ENCODE data around the gene SLC16A5. TPM values are rescaled to one million over a fixed set of nuclear protein-coding genes. Genes with fewer than 3 reads are reported as not detected.

SLC16A5 gene
- polyA plus RNA-seq, 1 donor (not counting 4 experiments of a cell fraction or from before 2014, with no cell fraction given), result 3.5 TPM

- Histone ChIP-seq H3K9ac (ENCODE audit: control insufficient read depth, extremely low read depth, insufficient read depth, low read length) (no peak overlapping the region), H3K4me2 (ENCODE audit: control insufficient read depth, extremely low read depth, insufficient read depth, low read depth, low read length) (no peak overlapping the region), H3K4me3 (ENCODE audit: control insufficient read depth in 2 of 3, extremely low read depth in 1 of 3, insufficient read depth in 2 of 3, low read depth in 1 of 3, low read length in 3 of 3) (no peak overlapping the region), H2AFZ (ENCODE audit: control insufficient read depth, low read length) (no peak overlapping the region), H3K9me1 (ENCODE audit: control insufficient read depth, extremely low read depth, insufficient read depth, low read length) (no peaks in the 10 kb centered on the region), H3K9me3 (ENCODE audit: control insufficient read depth, low read depth, low read length) (no peaks in the 10 kb centered on the region), H3K27me3 (ENCODE audit: control insufficient read depth, extremely low read depth, insufficient read depth, low read length) (no peaks in the 10 kb centered on the region), H3K36me3 (ENCODE audit: control insufficient read depth in 2 of 2, extremely low read depth in 1 of 2, insufficient read depth in 2 of 2, low read length in 2 of 2) (no peaks in the 10 kb centered on the region), H3K79me2 (ENCODE audit: control insufficient read depth, insufficient read depth, low read length) (no peaks in the 10 kb centered on the region), H4K20me1 (ENCODE audit: control insufficient read depth, extremely low read depth, insufficient read depth, low read length) (no peaks in the 10 kb centered on the region), H3K4me1 (ENCODE audit: control insufficient read depth, extremely low read depth, insufficient read depth, low read length) (peaks cover 10% of the 10 kb centered on the region), H3K27ac (ENCODE audit: control insufficient read depth, insufficient read depth, low read length) (no peak overlapping the region)
- no peak for DNase-seq (ENCODE audit: low read depth, low spot score)
- dilution Hi-C loops (cut with MboI; ENCODE audit: extremely low pct_ligation_motif_present, low sequenced_read_pairs), result no loop called here
- no peak for FAIRE-seq
- TF ChIP-seq, protein P1, sequence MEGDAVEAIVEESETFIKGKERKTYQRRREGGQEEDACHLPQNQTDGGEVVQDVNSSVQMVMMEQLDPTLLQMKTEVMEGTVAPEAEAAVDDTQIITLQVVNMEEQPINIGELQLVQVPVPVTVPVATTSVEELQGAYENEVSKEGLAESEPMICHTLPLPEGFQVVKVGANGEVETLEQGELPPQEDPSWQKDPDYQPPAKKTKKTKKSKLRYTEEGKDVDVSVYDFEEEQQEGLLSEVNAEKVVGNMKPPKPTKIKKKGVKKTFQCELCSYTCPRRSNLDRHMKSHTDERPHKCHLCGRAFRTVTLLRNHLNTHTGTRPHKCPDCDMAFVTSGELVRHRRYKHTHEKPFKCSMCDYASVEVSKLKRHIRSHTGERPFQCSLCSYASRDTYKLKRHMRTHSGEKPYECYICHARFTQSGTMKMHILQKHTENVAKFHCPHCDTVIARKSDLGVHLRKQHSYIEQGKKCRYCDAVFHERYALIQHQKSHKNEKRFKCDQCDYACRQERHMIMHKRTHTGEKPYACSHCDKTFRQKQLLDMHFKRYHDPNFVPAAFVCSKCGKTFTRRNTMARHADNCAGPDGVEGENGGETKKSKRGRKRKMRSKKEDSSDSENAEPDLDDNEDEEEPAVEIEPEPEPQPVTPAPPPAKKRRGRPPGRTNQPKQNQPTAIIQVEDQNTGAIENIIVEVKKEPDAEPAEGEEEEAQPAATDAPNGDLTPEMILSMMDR (optimal IDR thresholded peaks at IDR 0.05 in 1 of 3, IDR thresholded peaks at IDR 0.05 in 1 of 3, conservative IDR thresholded peaks at IDR 0.05 in 1 of 3; ENCODE audit: extremely low read depth in 1 of 3, insufficient read depth in 2 of 3, low read length in 3 of 3), result no peak
- no peak for TF ChIP-seq EZH2 (IDR thresholded peaks at IDR 0.05; ENCODE audit: low read length)
Observed at GRCh38 chr17:75073618-75074047, 14.1 kb upstream of the SLC16A5 start.

DNA sequence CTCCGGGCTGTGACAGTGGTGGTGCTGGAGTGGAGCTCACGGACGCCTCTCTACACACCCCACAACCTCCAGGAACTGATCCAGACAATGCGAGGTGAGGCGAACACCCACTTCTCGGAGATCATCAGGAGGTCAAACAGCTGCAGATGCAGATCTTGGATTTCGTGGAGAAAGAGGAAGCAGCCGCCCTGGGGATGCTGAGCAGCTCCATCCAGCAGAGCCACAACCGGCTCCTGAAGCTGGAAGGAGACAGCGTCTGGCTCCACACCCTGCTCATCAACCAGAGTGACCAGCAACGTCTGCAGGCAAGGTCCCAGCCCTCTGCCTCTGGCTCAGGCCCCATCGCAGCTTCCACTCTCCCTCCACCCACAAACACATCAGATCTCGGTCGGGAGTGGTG is 13.2 kb upstream of the SLC16A5 start:
- no peak for FAIRE-seq

More for the DNA sequence above, 13.2 kb upstream of the SLC16A5 start:
- TF ChIP-seq EZH2 (IDR thresholded peaks at IDR 0.05; ENCODE audit: low read length), result no peak
- TF ChIP-seq, protein P1 (optimal IDR thresholded peaks at IDR 0.05 in 1 of 3, IDR thresholded peaks at IDR 0.05 in 1 of 3, conservative IDR thresholded peaks at IDR 0.05 in 1 of 3; ENCODE audit: extremely low read depth in 1 of 3, insufficient read depth in 2 of 3, low read length in 3 of 3), result no peak
- Histone ChIP-seq H3K9me1 (ENCODE audit: control insufficient read depth, extremely low read depth, insufficient read depth, low read length) (no peaks in the 10 kb centered on the region), H2AFZ (ENCODE audit: control insufficient read depth, low read length) (no peak overlapping the region), H3K27me3 (ENCODE audit: control insufficient read depth, extremely low read depth, insufficient read depth, low read length) (no peaks in the 10 kb centered on the region), H3K36me3 (ENCODE audit: control insufficient read depth in 2 of 2, extremely low read depth in 1 of 2, insufficient read depth in 2 of 2, low read length in 2 of 2) (no peaks in the 10 kb centered on the region), H3K9ac (ENCODE audit: control insufficient read depth, extremely low read depth, insufficient read depth, low read length) (no peak overlapping the region), H3K27ac (ENCODE audit: control insufficient read depth, insufficient read depth, low read length) (no peak overlapping the region), H3K79me2 (ENCODE audit: control insufficient read depth, insufficient read depth, low read length) (no peaks in the 10 kb centered on the region), H3K4me2 (ENCODE audit: control insufficient read depth, extremely low read depth, insufficient read depth, low read depth, low read length) (no peak overlapping the region), H3K9me3 (ENCODE audit: control insufficient read depth, low read depth, low read length) (no peaks in the 10 kb centered on the region), H3K4me3 (ENCODE audit: control insufficient read depth in 2 of 3, extremely low read depth in 1 of 3, insufficient read depth in 2 of 3, low read depth in 1 of 3, low read length in 3 of 3) (no peak overlapping the region), H3K4me1 (ENCODE audit: control insufficient read depth, extremely low read depth, insufficient read depth, low read length) (peaks cover 19% of the 10 kb centered on the region), H4K20me1 (ENCODE audit: control insufficient read depth, extremely low read depth, insufficient read depth, low read length) (no peaks in the 10 kb centered on the region)
- dilution Hi-C loops (cut with MboI; ENCODE audit: extremely low pct_ligation_motif_present, low sequenced_read_pairs), result no loop called here
- no peak for DNase-seq (ENCODE audit: low read depth, low spot score)
